Measurements from ENCODE around the gene LRRFIP1.
"Not testable (repeated sequence)": the region's sequence is repeated elsewhere in the genome, so short reads cannot be mapped to it uniquely, and the experiment has no call there.

Gene LRRFIP1

GRCh38 chr2:237754182-237754581 lies 126.8 kb downstream of the LRRFIP1 start:
- DNase-seq = no peak

GRCh38 chr2:237754626-237755248 lies 127.3 kb downstream of the LRRFIP1 start:
- no peak for DNase-seq

DNA sequence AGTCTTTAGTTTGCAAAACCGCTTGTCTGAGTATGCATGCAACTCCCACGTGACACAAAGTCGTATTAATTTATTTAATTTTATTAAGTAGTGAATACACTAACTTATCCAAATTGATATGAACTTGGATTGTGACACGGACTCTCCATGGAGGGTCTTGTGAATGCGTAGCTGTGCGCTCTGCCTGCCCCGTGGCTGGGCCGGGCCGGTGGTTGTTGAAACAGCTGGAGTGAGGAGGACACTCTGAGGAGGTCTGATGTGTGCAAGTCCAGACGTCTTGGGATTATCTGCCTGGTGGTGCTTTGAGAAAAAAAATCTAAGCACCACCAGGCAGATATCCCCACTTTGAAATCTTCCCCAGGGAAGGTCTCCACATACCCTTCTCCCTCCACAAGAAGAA lies 130.2 kb downstream of the LRRFIP1 start:
- DNase-seq = no peak

GRCh38 chr2:237758185-237758584 lies 130.8 kb downstream of the LRRFIP1 start:
- DNase-seq = no peak

DNA sequence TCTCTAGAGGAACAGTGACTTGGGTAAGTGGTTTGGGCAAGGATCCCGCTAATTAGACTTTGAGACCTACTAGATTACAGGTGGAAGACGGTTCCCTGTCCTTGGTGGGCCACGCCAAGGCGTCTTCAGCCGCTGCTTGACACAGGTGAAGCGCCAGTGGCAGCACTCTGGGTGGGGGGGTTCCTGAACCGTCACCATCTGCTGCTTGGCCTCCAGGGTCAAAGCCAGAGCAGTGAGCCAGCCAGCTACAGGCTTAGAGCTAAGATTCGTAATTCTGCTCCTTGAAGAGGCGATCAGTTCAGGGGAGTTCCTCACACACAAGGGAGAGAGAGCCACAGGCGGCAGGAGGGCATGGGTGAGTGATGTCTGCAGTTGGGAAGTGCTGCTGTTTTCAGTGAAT lies 131.8 kb downstream of the LRRFIP1 start:
- no peak for DNase-seq

GRCh38 chr2:237760506-237761502 lies 133.4 kb downstream of the LRRFIP1 start:
- no peak for DNase-seq

GRCh38 chr2:237762291-237763182 lies 135.2 kb downstream of the LRRFIP1 start:
- not testable (repeated sequence) for DNase-seq

DNA sequence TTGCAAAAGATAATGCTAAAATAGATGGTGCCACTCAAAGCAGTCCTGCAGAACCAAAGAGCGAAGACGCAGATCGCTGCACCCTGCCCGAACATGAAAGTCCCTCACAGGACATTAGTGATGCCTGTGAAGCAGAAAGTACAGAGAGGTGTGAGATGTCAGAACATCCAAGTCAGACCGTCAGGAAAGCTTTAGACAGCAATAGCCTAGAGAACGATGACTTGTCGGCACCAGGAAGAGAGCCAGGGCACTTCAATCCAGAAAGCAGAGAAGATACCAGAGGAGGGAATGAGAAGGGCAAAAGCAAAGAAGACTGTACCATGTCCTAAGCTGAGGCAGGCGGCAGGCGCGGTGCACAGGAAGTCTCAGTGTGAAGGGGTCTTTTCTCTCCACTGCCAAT lies 136.4 kb downstream of the LRRFIP1 start:
- no peak for DNase-seq

GRCh38 chr2:237765122-237765521 lies 137.7 kb downstream of the LRRFIP1 start:
- not testable (repeated sequence) for DNase-seq

DNA sequence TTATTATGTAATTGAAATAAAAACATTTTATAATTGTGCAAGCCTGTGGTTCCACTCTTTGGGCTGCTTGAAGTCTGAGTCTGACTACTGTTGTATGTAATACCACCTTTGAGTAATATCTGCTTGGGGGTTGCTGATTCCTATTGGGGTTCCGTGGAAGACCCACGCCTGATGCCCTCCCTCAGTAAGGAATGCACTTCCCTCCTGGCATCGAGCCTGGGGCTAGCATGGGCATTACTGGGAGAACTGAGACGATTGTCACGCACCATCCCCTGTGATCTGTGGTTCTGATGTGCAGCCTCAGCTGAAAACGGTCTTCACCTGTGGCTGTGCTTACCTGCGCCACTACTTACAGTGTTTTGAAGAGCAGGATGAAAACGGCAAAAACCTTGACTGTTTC lies 138.5 kb downstream of the LRRFIP1 start:
- no peak for DNase-seq

- DNase-seq = no peak
These were observed 139.0 kb downstream of the LRRFIP1 start for GRCh38 chr2:237766340-237766739.

- DNase-seq = no peak
These were observed 145.1 kb downstream of the LRRFIP1 start for GRCh38 chr2:237772513-237772912.

GRCh38 chr2:237773826-237774225 lies 146.4 kb downstream of the LRRFIP1 start:
- no peak for DNase-seq

GRCh38 chr2:237774811-237775553 lies 147.6 kb downstream of the LRRFIP1 start:
- DNase-seq = peak; percentile 45

DNA sequence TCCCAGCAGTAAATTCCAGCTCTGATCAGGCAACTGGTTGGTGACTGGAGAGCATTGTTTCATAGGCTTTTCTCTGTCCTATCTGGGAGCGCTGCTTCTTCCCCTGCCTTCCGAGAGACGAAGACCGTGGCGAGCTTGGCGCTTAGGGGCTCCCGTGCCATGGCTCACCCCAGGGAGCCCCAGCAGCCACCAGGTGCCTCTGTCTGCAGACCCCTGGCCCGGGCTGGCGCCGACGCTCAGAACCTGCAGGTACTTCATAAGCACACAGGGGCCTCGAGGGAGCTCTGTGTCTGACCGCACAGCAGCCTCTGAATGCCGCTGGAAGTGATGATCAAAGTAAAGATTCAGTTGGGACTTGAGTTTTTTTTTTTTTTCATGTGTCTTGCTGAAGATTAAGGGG lies 152.1 kb downstream of the LRRFIP1 start:
- DNase-seq = no peak

DNA sequence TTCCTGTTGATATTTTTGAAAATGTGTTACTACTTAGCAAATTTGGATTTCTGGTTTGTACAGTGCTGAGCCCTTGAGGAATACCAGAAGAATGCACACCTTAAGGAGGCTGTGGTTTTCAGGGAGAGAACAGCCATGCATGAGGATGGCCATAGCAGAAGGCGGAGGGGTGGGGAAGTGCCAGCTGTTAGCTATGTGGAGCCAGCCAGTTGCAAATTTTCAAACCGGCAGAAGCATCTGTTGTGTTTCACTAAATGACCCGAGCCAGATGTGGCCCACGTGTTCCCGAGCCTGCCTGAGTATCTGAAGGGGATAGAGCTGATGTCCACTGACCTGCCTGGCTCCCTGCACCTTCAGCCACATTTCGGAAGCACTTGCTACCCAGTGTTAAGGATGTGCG lies 154.8 kb downstream of the LRRFIP1 start:
- no peak for DNase-seq

- not testable (repeated sequence) for DNase-seq
These were observed 156.3 kb downstream of the LRRFIP1 start for GRCh38 chr2:237783678-237784077.

GRCh38 chr2:237786936-237787335 lies 159.5 kb downstream of the LRRFIP1 start:
- no peak for DNase-seq

DNA sequence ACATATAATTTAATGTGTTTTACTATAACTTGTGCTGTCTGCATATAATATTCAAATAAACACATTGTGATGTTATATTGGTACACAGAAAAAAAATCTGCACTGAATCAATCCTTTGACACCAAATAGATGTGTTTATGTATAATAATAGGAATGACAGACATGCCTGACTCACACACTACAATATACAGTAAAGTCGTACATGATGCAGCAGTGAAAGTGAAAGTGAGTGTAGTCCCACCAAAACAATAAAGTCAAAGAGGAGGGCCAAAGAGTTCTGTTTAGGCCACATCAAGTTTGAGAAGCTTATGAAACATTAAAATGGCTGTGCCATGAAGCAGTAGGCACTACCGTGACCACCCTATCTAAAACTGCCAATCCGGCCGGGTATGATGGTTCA lies 163.0 kb downstream of the LRRFIP1 start:
- no peak for DNase-seq

GRCh38 chr2:237791977-237792727 lies 164.8 kb downstream of the LRRFIP1 start:
- DNase-seq = no peak

GRCh38 chr2:237797253-237797652 lies 169.9 kb downstream of the LRRFIP1 start:
- DNase-seq = no peak

Measured in CD4-positive, alpha-beta T cell treated with Interleukin-17A for 4 hours (primary cell).